ENCODE data around the gene CD1B. TPM values are rescaled to one million over a fixed set of nuclear protein-coding genes. Genes with fewer than 3 reads are reported as not detected.

CD1B gene
- total and polyA plus RNA-seq, 2 donors (not counting 3 experiments of a cell fraction or from before 2014, with no cell fraction given) = not detected

- no peak for FAIRE-seq
- no peak overlapping the region for H3K4me3 ChIP-seq (replicated peaks in 1 of 3; ENCODE audit: insufficient read depth in 1 of 3, low read depth in 1 of 3, low read length in 3 of 3)
- H4K20me1 ChIP-seq (replicated peaks; ENCODE audit: control insufficient read depth, extremely low read depth, insufficient read depth, low read length) = no peaks in the 10 kb centered on the region
- BruUV-seq (replicated peaks) = no TSS peak
- H3K79me2 ChIP-seq (ENCODE audit: control insufficient read depth, insufficient read depth, low read length) = no peaks in the 10 kb centered on the region
- no peak overlapping the region for H3K9ac ChIP-seq (replicated peaks; ENCODE audit: extremely low read depth, insufficient read depth, low read length)
- no peaks in the 10 kb centered on the region for H3K9me3 ChIP-seq (replicated peaks; ENCODE audit: control insufficient read depth, insufficient read depth, low read length)
- dilution Hi-C loops (cut with MboI; ENCODE audit: extremely low pct_ligation_motif_present, low sequenced_read_pairs) (no loop called here), intact Hi-C loops (cut with micrococcal nuclease) (no loop called here)
- CTCF ChIA-PET = no interaction called here
- no peaks in the 10 kb centered on the region for H3K4me1 ChIP-seq (ENCODE audit: control insufficient read depth, extremely low read depth, insufficient read depth, low read length)
- H3K27ac ChIP-seq (ENCODE audit: insufficient read depth, low read depth, low read length) = no peak overlapping the region
- H2AFZ ChIP-seq (ENCODE audit: low read depth, low read length) = no peak overlapping the region
- TF ChIP-seq EZH2 (IDR thresholded peaks at IDR 0.05; ENCODE audit: borderline replicate concordance, low read depth, low read length, severe bottlenecking) (no peak), MAX (IDR thresholded peaks at IDR 0.05; ENCODE audit: insufficient read depth, insufficient read length) (no peak), FOS (IDR thresholded peaks at IDR 0.05; ENCODE audit: borderline replicate concordance, insufficient read depth, low read length) (no peak), JUN (IDR thresholded peaks at IDR 0.05; ENCODE audit: borderline replicate concordance, insufficient read depth, insufficient read length, low read depth) (no peak), GATA2 (IDR thresholded peaks at IDR 0.05; ENCODE audit: insufficient read depth, insufficient read length, low read depth, low read length) (no peak), POLR2A (IDR thresholded peaks at IDR 0.05; ENCODE audit: low read depth, low read length) (no peak), MYC (IDR thresholded peaks at IDR 0.05; ENCODE audit: low read depth, low read length) (no peak), CTCF (IDR thresholded peaks at IDR 0.05; ENCODE audit: extremely low read depth in 1 of 2, insufficient read depth in 1 of 2, low read depth in 1 of 2, low read length in 2 of 2) (no peak), POLR2AphosphoS5 (IDR thresholded peaks at IDR 0.05; ENCODE audit: insufficient read depth, low read depth, low read length) (no peak)
- no peaks in the 10 kb centered on the region for H3K9me1 ChIP-seq (replicated peaks; ENCODE audit: control insufficient read depth, extremely low read depth, insufficient read depth, low read length)
- H3K27me3 ChIP-seq (ENCODE audit: control insufficient read depth in 2 of 2, insufficient read depth in 2 of 2, low read length in 2 of 2) = no peaks in the 10 kb centered on the region
- no peak overlapping the region for H3K4me2 ChIP-seq (ENCODE audit: insufficient read depth, low read length)
- DNase-seq (ENCODE audit: low read depth, low spot score) = no peak
- H3K36me3 ChIP-seq (ENCODE audit: control insufficient read depth in 2 of 2, extremely low read depth in 1 of 2, insufficient read depth in 2 of 2, low read length in 2 of 2) = no peaks in the 10 kb centered on the region
- POLR2A ChIA-PET = no interaction called here
These were observed 20.7 kb downstream of the CD1B start for GRCh38 chr1:158310623-158311022.

All from endothelial cell of umbilical vein (primary cell).